OCI-LY3 (cell line): ENCODE results near the gene DNASE1L1.

Experiments used
- EZH2phosphoT487 ChIP-seq: fragments of 200-600 bp; shearing (Covaris generic); IDR thresholded peaks from 2 replicates; pipeline ENCODE4 v1.6.1; 2018; ENCODE audit warnings: antibody characterized with exemption, mixed run types, low read depth
- TF ChIP-seq, protein P1 (sequence below): fragments of 200-600, 300-600 bp; sonication (generic); IDR thresholded peaks from 2 replicates; pipeline ENCODE4 v1.5.1; 2014; ENCODE audit warnings: antibody characterized with exemption, low read length, low read depth

DNA sequence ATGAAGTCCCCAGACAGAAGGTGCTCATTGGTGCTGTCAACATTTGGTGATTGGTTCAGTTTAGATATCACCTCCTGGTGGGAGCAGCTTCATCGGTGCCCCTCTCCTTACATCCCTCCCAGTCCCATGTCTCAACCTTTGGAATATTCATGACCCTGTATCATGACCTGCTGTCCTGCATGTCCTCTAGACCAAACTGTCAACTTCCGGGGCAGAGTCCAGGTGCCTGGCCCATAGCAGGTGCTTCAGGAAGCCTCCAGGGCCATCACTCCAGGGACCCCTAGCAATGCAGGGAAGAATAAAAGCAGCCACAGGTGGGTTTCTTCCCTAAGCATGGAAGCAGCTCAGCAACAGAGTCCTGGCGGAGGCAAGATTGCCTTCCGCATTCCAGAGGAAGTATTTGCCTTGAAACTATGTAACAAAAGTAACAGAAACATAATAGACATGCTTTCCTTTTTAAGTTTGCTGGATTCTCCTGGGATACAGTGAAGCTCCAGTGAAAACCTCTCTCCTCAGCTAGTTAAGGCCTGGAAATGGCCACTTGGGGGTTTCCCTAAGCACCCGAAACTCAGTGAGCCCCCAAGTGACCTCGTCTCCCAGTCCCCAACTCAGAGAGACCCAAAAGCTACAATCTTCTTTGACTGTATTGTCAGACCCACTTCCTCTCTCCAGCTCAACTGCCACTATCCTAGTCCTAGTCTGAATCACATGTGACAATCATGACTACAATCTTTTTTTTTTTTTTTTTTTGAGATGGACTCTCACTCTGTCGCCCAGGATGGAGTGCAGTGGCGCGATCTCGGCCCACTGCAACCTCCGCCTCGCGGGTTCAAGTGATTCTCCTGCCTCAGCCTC lies 18.1 kb upstream of the DNASE1L1 start:
- TF ChIP-seq, protein P1, sequence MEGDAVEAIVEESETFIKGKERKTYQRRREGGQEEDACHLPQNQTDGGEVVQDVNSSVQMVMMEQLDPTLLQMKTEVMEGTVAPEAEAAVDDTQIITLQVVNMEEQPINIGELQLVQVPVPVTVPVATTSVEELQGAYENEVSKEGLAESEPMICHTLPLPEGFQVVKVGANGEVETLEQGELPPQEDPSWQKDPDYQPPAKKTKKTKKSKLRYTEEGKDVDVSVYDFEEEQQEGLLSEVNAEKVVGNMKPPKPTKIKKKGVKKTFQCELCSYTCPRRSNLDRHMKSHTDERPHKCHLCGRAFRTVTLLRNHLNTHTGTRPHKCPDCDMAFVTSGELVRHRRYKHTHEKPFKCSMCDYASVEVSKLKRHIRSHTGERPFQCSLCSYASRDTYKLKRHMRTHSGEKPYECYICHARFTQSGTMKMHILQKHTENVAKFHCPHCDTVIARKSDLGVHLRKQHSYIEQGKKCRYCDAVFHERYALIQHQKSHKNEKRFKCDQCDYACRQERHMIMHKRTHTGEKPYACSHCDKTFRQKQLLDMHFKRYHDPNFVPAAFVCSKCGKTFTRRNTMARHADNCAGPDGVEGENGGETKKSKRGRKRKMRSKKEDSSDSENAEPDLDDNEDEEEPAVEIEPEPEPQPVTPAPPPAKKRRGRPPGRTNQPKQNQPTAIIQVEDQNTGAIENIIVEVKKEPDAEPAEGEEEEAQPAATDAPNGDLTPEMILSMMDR = no peak
- no peak for TF ChIP-seq EZH2phosphoT487
